ENCODE measurements around the gene CLRN3.

DNA sequence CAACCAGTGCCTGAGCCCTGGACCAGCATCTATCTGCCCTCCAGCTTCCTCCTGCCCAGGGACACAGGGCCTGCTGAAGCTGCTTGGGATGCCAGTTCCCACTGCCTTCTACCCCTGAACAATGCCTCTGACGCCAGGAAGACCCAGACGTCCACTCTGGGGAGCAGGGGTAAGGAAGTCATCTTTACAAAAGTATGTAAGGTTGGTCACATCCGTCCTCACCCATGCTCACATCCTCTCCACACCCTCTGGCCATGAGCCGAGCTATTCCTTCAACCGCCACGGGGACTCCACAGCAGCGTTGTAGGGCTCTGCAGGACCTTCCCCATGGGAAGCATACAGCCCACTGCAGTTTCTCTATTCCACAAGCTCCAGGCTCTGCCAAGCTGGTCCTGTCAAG lies 58.5 kb downstream of the CLRN3 start:
- TF ChIP-seq POLR2A (IDR thresholded peaks at IDR 0.05): no peak
- TF ChIP-seq, protein P1, sequence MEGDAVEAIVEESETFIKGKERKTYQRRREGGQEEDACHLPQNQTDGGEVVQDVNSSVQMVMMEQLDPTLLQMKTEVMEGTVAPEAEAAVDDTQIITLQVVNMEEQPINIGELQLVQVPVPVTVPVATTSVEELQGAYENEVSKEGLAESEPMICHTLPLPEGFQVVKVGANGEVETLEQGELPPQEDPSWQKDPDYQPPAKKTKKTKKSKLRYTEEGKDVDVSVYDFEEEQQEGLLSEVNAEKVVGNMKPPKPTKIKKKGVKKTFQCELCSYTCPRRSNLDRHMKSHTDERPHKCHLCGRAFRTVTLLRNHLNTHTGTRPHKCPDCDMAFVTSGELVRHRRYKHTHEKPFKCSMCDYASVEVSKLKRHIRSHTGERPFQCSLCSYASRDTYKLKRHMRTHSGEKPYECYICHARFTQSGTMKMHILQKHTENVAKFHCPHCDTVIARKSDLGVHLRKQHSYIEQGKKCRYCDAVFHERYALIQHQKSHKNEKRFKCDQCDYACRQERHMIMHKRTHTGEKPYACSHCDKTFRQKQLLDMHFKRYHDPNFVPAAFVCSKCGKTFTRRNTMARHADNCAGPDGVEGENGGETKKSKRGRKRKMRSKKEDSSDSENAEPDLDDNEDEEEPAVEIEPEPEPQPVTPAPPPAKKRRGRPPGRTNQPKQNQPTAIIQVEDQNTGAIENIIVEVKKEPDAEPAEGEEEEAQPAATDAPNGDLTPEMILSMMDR (IDR thresholded peaks at IDR 0.05 in 4 of 5, conservative IDR thresholded peaks at IDR 0.05 in 1 of 5): no peak

Data from gastrocnemius medialis (tissue), 4 donors.